ENCODE data around the gene CRLF3.
A peak's percentile ranks its signal among the peaks of the same experiment; 100 is the strongest.
"Not testable (repeated sequence)": the region's sequence is repeated elsewhere in the genome, so short reads cannot be mapped to it uniquely, and the experiment has no call there.

CRLF3 gene

GRCh38 chr17:30824356-30825145 is at the start of gene CRLF3:
Gene CRLF3 (minus strand): TSS chr17:30824692. CDS start chr17:30824651, 41 bp downstream.
- DNase-seq (ENCODE audit: low read depth in 2 of 2): peak; percentile 77 to 81

- DNase-seq (ENCODE audit: low read depth in 2 of 2): no peak
Measured at GRCh38 chr17:30869005-30869404, 44.5 kb upstream of the CRLF3 start.

GRCh38 chr17:30864636-30865035 is 40.1 kb upstream of the CRLF3 start:
- DNase-seq (ENCODE audit: low read depth in 2 of 2): no peak

GRCh38 chr17:30858556-30859250 is 34.2 kb upstream of the CRLF3 start:
- no peak for DNase-seq (ENCODE audit: low read depth in 2 of 2)

- DNase-seq (ENCODE audit: low read depth in 2 of 2): no peak
Measured at GRCh38 chr17:30854146-30854545, 29.7 kb upstream of the CRLF3 start.

GRCh38 chr17:30848021-30848420 is 23.5 kb upstream of the CRLF3 start:
- DNase-seq (ENCODE audit: low read depth in 2 of 2): no peak

GRCh38 chr17:30840771-30841170 is 16.3 kb upstream of the CRLF3 start:
- no peak for DNase-seq (ENCODE audit: low read depth in 2 of 2)

- no peak for DNase-seq (ENCODE audit: low read depth in 2 of 2)
Measured at GRCh38 chr17:30838202-30838807, 13.8 kb upstream of the CRLF3 start.

GRCh38 chr17:30832438-30833124 is 8.1 kb upstream of the CRLF3 start:
- DNase-seq (ENCODE audit: low read depth in 2 of 2): no peak

- DNase-seq (ENCODE audit: low read depth in 2 of 2): peak; percentile 78 to 88
Measured at GRCh38 chr17:30831663-30832437, 7.4 kb upstream of the CRLF3 start, which contains the start of gene ATAD5. Gene ATAD5 (plus strand): TSS chr17:30831966. CDS start chr17:30832348, 382 bp downstream.

GRCh38 chr17:30831257-30831656 is 6.8 kb upstream of the CRLF3 start:
- DNase-seq (ENCODE audit: low read depth in 2 of 2): no peak

- DNase-seq (ENCODE audit: low read depth in 2 of 2): no peak
Measured at GRCh38 chr17:30829022-30829421, 4.5 kb upstream of the CRLF3 start.

GRCh38 chr17:30827082-30827481 is 2.6 kb upstream of the CRLF3 start:
- DNase-seq (ENCODE audit: low read depth in 2 of 2): no peak

- DNase-seq (ENCODE audit: low read depth in 2 of 2): no peak
Measured at GRCh38 chr17:30824002-30824355, 513 bp downstream of the CRLF3 start.

- DNase-seq (ENCODE audit: low read depth in 2 of 2): no peak
Measured at GRCh38 chr17:30823421-30823820, 1.1 kb downstream of the CRLF3 start.

- DNase-seq (ENCODE audit: low read depth in 2 of 2): not testable (repeated sequence)
Measured at GRCh38 chr17:30822919-30823318, 1.6 kb downstream of the CRLF3 start.

GRCh38 chr17:30821871-30822723 is 2.4 kb downstream of the CRLF3 start:
- DNase-seq (ENCODE audit: low read depth in 2 of 2): no peak

- no peak for DNase-seq (ENCODE audit: low read depth in 2 of 2)
Measured at GRCh38 chr17:30819971-30820705, 4.4 kb downstream of the CRLF3 start.

- DNase-seq (ENCODE audit: low read depth in 2 of 2): no peak
Measured at GRCh38 chr17:30816165-30816564, 8.3 kb downstream of the CRLF3 start.

GRCh38 chr17:30814860-30815259 is 9.6 kb downstream of the CRLF3 start:
- not testable (repeated sequence) for DNase-seq (ENCODE audit: low read depth in 2 of 2)
